ENCODE data around the gene SLC6A17.
A peak's percentile ranks its signal among the peaks of the same experiment; 100 is the strongest.

The SLC6A17 gene

GRCh38 chr1:110198746-110199145 lies 48.5 kb downstream of the SLC6A17 start:
- no peak for FAIRE-seq
- DNase-seq (ENCODE audit: insufficient read length, low spot score), result no peak

- FAIRE-seq (no peak), DNase-seq (ENCODE audit: insufficient read length, low spot score) (no peak)
These were observed 49.9 kb downstream of the SLC6A17 start for GRCh38 chr1:110200190-110200589.

GRCh38 chr1:110200666-110201065 lies 50.4 kb downstream of the SLC6A17 start:
- DNase-seq (ENCODE audit: insufficient read length, low spot score), result no peak
- FAIRE-seq, result no peak

- no peak for FAIRE-seq
- no peak for DNase-seq (ENCODE audit: insufficient read length, low spot score)
These were observed 51.0 kb downstream of the SLC6A17 start for GRCh38 chr1:110201157-110201825.

- peak; percentile 48 for DNase-seq (ENCODE audit: insufficient read length, low spot score)
- FAIRE-seq, result no peak
These were observed 52.8 kb downstream of the SLC6A17 start for GRCh38 chr1:110203021-110203661.

GRCh38 chr1:110205156-110205555 lies 54.9 kb downstream of the SLC6A17 start:
- FAIRE-seq, result no peak
- no peak for DNase-seq (ENCODE audit: insufficient read length, low spot score)

- FAIRE-seq, result no peak
These were observed 55.4 kb downstream of the SLC6A17 start for GRCh38 chr1:110205591-110206155.

GRCh38 chr1:110206261-110206920 lies 56.1 kb downstream of the SLC6A17 start:
- no peak for FAIRE-seq
- no peak for DNase-seq (ENCODE audit: insufficient read length, low spot score)

More at GRCh38 chr1:110205591-110206155, 55.4 kb downstream of the SLC6A17 start:
- no peak for DNase-seq (ENCODE audit: insufficient read length, low spot score)

GRCh38 chr1:110207831-110208230 lies 57.5 kb downstream of the SLC6A17 start:
- no peak for FAIRE-seq
- peak; percentile 53 for DNase-seq (ENCODE audit: insufficient read length, low spot score)

GRCh38 chr1:110208916-110209645 lies 58.8 kb downstream of the SLC6A17 start:
- FAIRE-seq, result no peak
- no peak for DNase-seq (ENCODE audit: insufficient read length, low spot score)

GRCh38 chr1:110209715-110210603 lies 59.7 kb downstream of the SLC6A17 start, which contains the start of gene KCNC4:
TSS of gene KCNC4 (plus strand) at chr1:110210314. CDS start at chr1:110211500, 1,186 bp downstream.
- DNase-seq (ENCODE audit: insufficient read length, low spot score) (peak; percentile 67), FAIRE-seq (peak; percentile 13)

GRCh38 chr1:110210604-110211495 lies 60.6 kb downstream of the SLC6A17 start:
- DNase-seq (ENCODE audit: insufficient read length, low spot score), result peak; percentile 17

GRCh38 chr1:110211496-110212168 lies 61.3 kb downstream of the SLC6A17 start:
- FAIRE-seq (no peak), DNase-seq (ENCODE audit: insufficient read length, low spot score) (no peak)

More at GRCh38 chr1:110210604-110211495, 60.6 kb downstream of the SLC6A17 start:
- no peak for FAIRE-seq

- no peak for FAIRE-seq
- no peak for DNase-seq (ENCODE audit: insufficient read length, low spot score)
These were observed 62.2 kb downstream of the SLC6A17 start for GRCh38 chr1:110212169-110213142.

GRCh38 chr1:110213143-110213540 lies 62.8 kb downstream of the SLC6A17 start:
- FAIRE-seq (no peak), DNase-seq (ENCODE audit: insufficient read length, low spot score) (no peak)

GRCh38 chr1:110214454-110215404 lies 64.4 kb downstream of the SLC6A17 start:
- no peak for FAIRE-seq
- no peak for DNase-seq (ENCODE audit: insufficient read length, low spot score)

All from HTR-8/SVneo (cell line).